Esophagus squamous epithelium (tissue), 5 donors: ENCODE measurements around the gene SPOPL. TPM values are rescaled to one million over a fixed set of nuclear protein-coding genes. Genes with fewer than 3 reads are reported as not detected.
"Not testable (repeated sequence)": the region's sequence is repeated elsewhere in the genome, so short reads cannot be mapped to it uniquely, and the experiment has no call there.

Source experiments
- DNase-seq: peaks from one replicate; lab custom pipeline; 2025; lab: John Stamatoyannopoulos, UW
- H3K27ac ChIP-seq, 4 donors: fragments of 200-600 bp; sonication (generic); one replicate each; pipeline ENCODE4 v1.5.1; 2016 to 2019; ENCODE audit warnings: mild to moderate bottlenecking in 1 of 4
- H3K27me3 ChIP-seq, 4 donors: fragments of 200-600 bp; sonication (generic); 1 replicate in 3 of 4; 2 replicates in 1 of 4; pipeline versions ENCODE4 v1.5.1 to v1.6.0; 2017 to 2021; ENCODE audit warnings: antibody characterized with exemption in 1 of 4
- H3K36me3 ChIP-seq, 3 donors: fragments of 200-600 bp; sonication (generic); one replicate each; pipeline ENCODE4 v1.5.1; 2016 to 2019
- H3K4me1 ChIP-seq, 3 donors: fragments of 200-600 bp; sonication (generic); one replicate each; pipeline ENCODE4 v1.5.1; 2017 to 2019
- H3K4me3 ChIP-seq, 4 donors: fragments of 200-600 bp; sonication (generic); 1 replicate in 3 of 4; 2 replicates in 1 of 4; pipeline ENCODE4 v1.5.1; 2016 to 2019; ENCODE audit warnings: mild to moderate bottlenecking in 2 of 4, moderate library complexity in 1 of 4
- H3K9me3 ChIP-seq, 3 donors: fragments of 200-600 bp; sonication (generic); one replicate each; pipeline ENCODE4 v1.5.1; 2016 to 2019
- POLR2A ChIP-seq, 4 donors: fragments of 450-650 bp; IDR thresholded peaks; one replicate each; pipeline ENCODE4 v1.6.1; 2017; ENCODE audit warnings: antibody characterized with exemption in 4 of 4, mild to moderate bottlenecking in 4 of 4, moderate library complexity in 3 of 4
- WGBS, 2 donors: methylation state at CpG; one replicate each; pipeline ENCODE4 v1.1.5; 2018; 5-methylcytosine and 5-hydroxymethylcytosine counted together
- intact Hi-C: fragments of 100-400 bp; cut with DNase I; formaldehyde crosslinking; loops from one replicate; pipeline ENCODE4 v1.15.0; 2022
- total RNA-seq, 4 donors: library from RNA; depleted of rRNA; stranded (reverse); fragments of >200 nt; gene quantifications; one replicate each; pipeline ENCODE4 v1.1.0, GENCODE V29; 2016
- TF ChIP-seq, protein P1 (sequence below), 6 experiments: fragments of 450-650 bp in 4 of 6; fragments of 200-600 bp in 2 of 6; sonication (generic) in 2 of 6; IDR thresholded peaks; one replicate each; pipeline ENCODE4 v1.5.1; 2016 to 2019; ENCODE audit warnings: antibody characterized with exemption in 6 of 6, mild to moderate bottlenecking in 4 of 6, moderate library complexity in 4 of 6
- donor health status: DM: yes; HTN: yes; CAD: no.

SPOPL gene
- total RNA-seq, 4 donors from 2014 or later: 8.4 to 21.2 (median 13.3) TPM

DNA sequence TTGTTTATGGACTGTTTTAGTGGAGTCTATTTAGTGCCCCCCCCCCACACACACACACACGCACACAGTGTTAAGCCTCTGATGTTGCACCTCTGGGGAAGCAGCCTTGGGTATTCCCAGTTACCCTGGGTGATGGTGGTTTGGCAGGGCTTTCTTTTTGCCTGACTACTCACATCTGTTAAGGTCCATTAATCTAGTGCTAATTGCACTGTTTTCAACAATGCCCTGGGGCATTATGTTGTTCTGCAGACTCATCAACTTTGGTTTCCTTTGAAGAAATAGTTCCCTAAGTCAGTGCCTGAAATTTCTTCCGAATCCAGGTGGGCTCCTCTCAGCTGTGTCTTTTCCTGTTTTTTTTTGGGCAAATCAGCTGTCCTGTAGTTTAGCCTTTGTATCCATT is 34.7 kb downstream of the SPOPL start:
- Histone ChIP-seq H3K9me3 (peaks cover 0 to 5% (median 0%) of the 10 kb centered on the region in 3 donors), H3K27me3 (no peaks in the 10 kb centered on the region), H3K4me3 (no peak overlapping the region), H3K36me3 (peaks cover 0 to 21% (median 0%) of the 10 kb centered on the region in 3 donors), H3K4me1 (peaks cover 0 to 29% (median 3%) of the 10 kb centered on the region in 3 donors), H3K27ac (no peak overlapping the region)
- intact Hi-C loops: no loop called here
- TF ChIP-seq POLR2A (IDR thresholded peaks at IDR 0.05): no peak
- TF ChIP-seq, protein P1, sequence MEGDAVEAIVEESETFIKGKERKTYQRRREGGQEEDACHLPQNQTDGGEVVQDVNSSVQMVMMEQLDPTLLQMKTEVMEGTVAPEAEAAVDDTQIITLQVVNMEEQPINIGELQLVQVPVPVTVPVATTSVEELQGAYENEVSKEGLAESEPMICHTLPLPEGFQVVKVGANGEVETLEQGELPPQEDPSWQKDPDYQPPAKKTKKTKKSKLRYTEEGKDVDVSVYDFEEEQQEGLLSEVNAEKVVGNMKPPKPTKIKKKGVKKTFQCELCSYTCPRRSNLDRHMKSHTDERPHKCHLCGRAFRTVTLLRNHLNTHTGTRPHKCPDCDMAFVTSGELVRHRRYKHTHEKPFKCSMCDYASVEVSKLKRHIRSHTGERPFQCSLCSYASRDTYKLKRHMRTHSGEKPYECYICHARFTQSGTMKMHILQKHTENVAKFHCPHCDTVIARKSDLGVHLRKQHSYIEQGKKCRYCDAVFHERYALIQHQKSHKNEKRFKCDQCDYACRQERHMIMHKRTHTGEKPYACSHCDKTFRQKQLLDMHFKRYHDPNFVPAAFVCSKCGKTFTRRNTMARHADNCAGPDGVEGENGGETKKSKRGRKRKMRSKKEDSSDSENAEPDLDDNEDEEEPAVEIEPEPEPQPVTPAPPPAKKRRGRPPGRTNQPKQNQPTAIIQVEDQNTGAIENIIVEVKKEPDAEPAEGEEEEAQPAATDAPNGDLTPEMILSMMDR (IDR thresholded peaks at IDR 0.05): no peak
- no peak for DNase-seq
- 32 to 33% methylated on average over 2 of the region's 2 CpGs for WGBS, 2 donors

GRCh38 chr2:138536740-138537139 is 35.2 kb downstream of the SPOPL start:
- TF ChIP-seq POLR2A (IDR thresholded peaks at IDR 0.05): no peak
- TF ChIP-seq, protein P1 (IDR thresholded peaks at IDR 0.05): no peak
- peaks cover 0 to 25% (median 3%) of the 10 kb centered on the region in 3 donors for H3K4me1 ChIP-seq
- intact Hi-C loops: no loop called here
- H3K4me3 ChIP-seq: no peak overlapping the region
- H3K36me3 ChIP-seq: peaks cover 0 to 21% (median 0%) of the 10 kb centered on the region in 3 donors
- no peak overlapping the region for H3K27ac ChIP-seq
- H3K27me3 ChIP-seq: no peaks in the 10 kb centered on the region
- peaks cover 0 to 5% (median 0%) of the 10 kb centered on the region in 3 donors for H3K9me3 ChIP-seq
- no peak for DNase-seq
- WGBS, 2 donors: 75 to 100% methylated on average over 1 of the region's 2 CpGs

- no peak for DNase-seq
- peaks cover 0 to 21% (median 0%) of the 10 kb centered on the region in 3 donors for H3K36me3 ChIP-seq
- peaks cover 0 to 5% (median 0%) of the 10 kb centered on the region in 3 donors for H3K9me3 ChIP-seq
- 85 to 95% methylated on average over 11 to 12 of the region's 12 CpGs for WGBS, 2 donors
- H3K27ac ChIP-seq: no peak overlapping the region
- no peaks in the 10 kb centered on the region for H3K27me3 ChIP-seq
- peaks cover 0 to 20% (median 3%) of the 10 kb centered on the region in 3 donors for H3K4me1 ChIP-seq
- intact Hi-C loops: no loop called here
- TF ChIP-seq, protein P1 (IDR thresholded peaks at IDR 0.05): no peak
- no peak overlapping the region for H3K4me3 ChIP-seq
Measured at GRCh38 chr2:138537170-138537915, 35.8 kb downstream of the SPOPL start.

DNA sequence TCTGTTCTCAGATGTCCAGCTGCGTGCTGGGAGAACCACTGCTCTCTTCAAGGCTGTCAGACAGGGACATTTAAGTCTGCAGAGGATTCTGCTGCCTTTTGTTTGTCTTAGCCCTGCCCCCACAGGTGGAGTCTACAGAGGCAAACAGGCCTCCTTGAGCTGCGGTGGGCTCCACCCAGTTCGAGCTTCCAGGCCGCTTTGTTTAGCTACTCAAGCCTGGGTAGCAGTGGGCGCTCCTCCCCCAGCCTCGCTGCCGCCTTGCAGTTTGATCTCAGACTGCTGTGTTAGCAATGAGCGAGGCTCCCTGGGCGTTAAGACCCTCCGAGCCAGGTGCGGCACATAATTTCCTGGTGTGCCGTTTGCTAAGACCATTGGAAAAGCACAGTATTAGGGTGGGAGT is 42.6 kb downstream of the SPOPL start:
- H3K27me3 ChIP-seq, H3K4me1 ChIP-seq, intact Hi-C loops, H3K4me3 ChIP-seq, H3K36me3 ChIP-seq, DNase-seq, H3K9me3 ChIP-seq, H3K27ac ChIP-seq: not testable (repeated sequence)
- WGBS, 2 donors: 90 to 98% methylated on average over 2 to 10 of the region's 12 CpGs

DNA sequence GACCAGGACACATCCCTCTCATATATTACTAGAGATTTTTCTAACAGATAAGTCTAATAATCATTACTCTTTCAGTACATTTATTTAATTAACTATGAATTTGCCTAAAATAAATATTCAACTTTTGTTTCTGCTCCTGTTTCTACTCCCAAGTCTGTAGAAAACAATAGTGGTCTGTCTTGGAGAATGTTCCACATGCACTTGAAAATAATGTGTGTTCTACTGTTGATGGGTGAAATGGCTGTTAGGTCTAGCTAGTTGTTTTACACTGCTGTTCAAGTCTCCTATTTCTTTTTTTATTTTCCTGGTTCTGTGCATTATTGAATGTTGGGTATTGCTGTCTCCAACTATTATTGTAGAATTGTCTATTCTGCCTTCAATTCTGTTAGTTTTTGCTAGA is 47.2 kb downstream of the SPOPL start:
- intact Hi-C loops: no loop called here
- no peak overlapping the region for H3K4me3 ChIP-seq
- no peak overlapping the region for H3K27ac ChIP-seq
- no peaks in the 10 kb centered on the region for H3K9me3 ChIP-seq
- TF ChIP-seq POLR2A (IDR thresholded peaks at IDR 0.05): no peak
- TF ChIP-seq, protein P1 (IDR thresholded peaks at IDR 0.05): no peak
- no peaks in the 10 kb centered on the region for H3K27me3 ChIP-seq
- H3K4me1 ChIP-seq: no peaks in the 10 kb centered on the region
- H3K36me3 ChIP-seq: peaks cover 0 to 38% (median 0%) of the 10 kb centered on the region in 3 donors
- DNase-seq: no peak
